Measurements from ENCODE around the gene OR10H4. TPM values are rescaled to one million over a fixed set of nuclear protein-coding genes. Genes with fewer than 3 reads are reported as not detected.

OR10H4 gene
- total and polyA plus RNA-seq, 4 experiments from 2014 or later = not detected

GRCh38 chr19:15937771-15938170 lies 11.0 kb upstream of the OR10H4 start:
- H3K4me3 ChIP-seq (ENCODE audit: low read length in 2 of 2) = no peak overlapping the region
- H3K27me3 ChIP-seq (ENCODE audit: insufficient read depth, low read length) = peaks cover 3% of the 10 kb centered on the region
- Mint-ChIP-seq H3K4me3 (no peak overlapping the region), H3K9me3 (peaks cover 0 to 12% (median 4%) of the 10 kb centered on the region in 8 donors), H3K36me3 (peaks cover 0 to 4% of the 10 kb centered on the region in 2 donors), H3K27me3 (peaks cover 10 to 33% of the 10 kb centered on the region in 2 donors), H3K27ac (no peak overlapping the region), H3K4me1 (peaks cover 0 to 6% (median 0%) of the 10 kb centered on the region in 4 donors)
- H3K9me3 ChIP-seq (ENCODE audit: control insufficient read depth in 1 of 2, low read length in 2 of 2) = no peaks in the 10 kb centered on the region
- no peaks in the 10 kb centered on the region for H3K36me3 ChIP-seq (ENCODE audit: insufficient read depth, low read length)
- ChIA-PET CTCF (ENCODE audit: partially characterized antibody) (no interaction called here), POLR2A (ENCODE audit: partially characterized antibody) (no interaction called here)
- H3K4me1 ChIP-seq (ENCODE audit: insufficient read depth, low read length) = no peaks in the 10 kb centered on the region
- intact Hi-C loops (cut with micrococcal nuclease) = no loop called here
- H3K27ac ChIP-seq (ENCODE audit: low read depth, low read length) = no peak overlapping the region
- DNase-seq = no peak

DNA sequence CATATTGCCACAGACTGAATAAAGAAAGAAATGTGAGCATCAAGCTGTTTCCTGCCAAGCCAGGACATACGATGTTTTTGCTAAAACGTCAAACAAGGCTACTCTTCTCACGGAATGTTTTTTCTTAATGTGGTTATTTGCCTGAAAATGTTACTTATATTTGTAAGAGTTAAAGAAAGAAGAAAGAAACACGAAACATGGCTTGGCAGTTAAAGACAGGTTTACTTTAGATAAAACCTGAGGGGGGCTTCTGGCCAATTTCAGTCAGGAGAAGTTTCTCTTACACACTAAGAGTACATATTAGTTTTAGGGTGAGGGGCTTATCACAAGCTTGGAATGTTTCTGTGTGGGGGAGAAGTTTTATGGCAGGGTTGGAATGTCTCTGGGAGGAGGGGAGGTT lies 4.4 kb upstream of the OR10H4 start:
- peaks cover 0 to 5% of the 10 kb centered on the region in 2 donors for H3K9me3 ChIP-seq (ENCODE audit: control insufficient read depth in 1 of 2, low read length in 2 of 2)
- Mint-ChIP-seq H3K27me3 (peaks cover 30 to 31% of the 10 kb centered on the region in 2 donors), H3K9me3 (peaks cover 6 to 21% (median 15%) of the 10 kb centered on the region in 8 donors), H3K4me3 (no peak overlapping the region), H3K36me3 (peaks cover 5 to 10% of the 10 kb centered on the region in 2 donors), H3K27ac (no peak overlapping the region), H3K4me1 (peaks cover 0 to 2% (median 0%) of the 10 kb centered on the region in 4 donors)
- intact Hi-C loops (cut with micrococcal nuclease) = no loop called here
- ChIA-PET POLR2A (ENCODE audit: partially characterized antibody) (no interaction called here), CTCF (ENCODE audit: partially characterized antibody) (no interaction called here)
- no peak overlapping the region for H3K4me3 ChIP-seq (ENCODE audit: low read length in 2 of 2)
- no peaks in the 10 kb centered on the region for H3K36me3 ChIP-seq (ENCODE audit: insufficient read depth, low read length)
- H3K27me3 ChIP-seq (ENCODE audit: insufficient read depth, low read length) = no peaks in the 10 kb centered on the region
- DNase-seq = no peak
- no peaks in the 10 kb centered on the region for H3K4me1 ChIP-seq (ENCODE audit: insufficient read depth, low read length)
- H3K27ac ChIP-seq (ENCODE audit: low read depth, low read length) = no peak overlapping the region

DNA sequence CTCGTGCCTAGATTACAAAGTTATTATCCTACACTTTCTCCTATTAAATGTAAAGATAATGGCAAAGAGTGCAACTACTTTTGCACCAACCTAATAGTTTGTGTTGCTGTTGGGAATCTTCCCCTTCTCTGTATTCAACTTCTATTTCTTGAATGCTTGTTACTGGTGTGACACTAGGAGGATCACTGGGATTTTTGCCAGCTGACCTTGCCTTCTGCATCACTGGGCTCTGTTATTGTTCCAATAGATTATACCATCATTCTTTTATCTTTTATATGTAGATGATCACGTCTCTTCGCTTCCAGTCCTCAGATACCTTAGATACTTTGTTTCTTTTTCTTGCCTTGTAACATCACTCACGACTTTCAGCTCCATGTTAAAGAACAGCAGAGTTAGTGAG lies 3.5 kb upstream of the OR10H4 start:
- DNase-seq = no peak
- no peaks in the 10 kb centered on the region for H3K36me3 ChIP-seq (ENCODE audit: insufficient read depth, low read length)
- H3K4me3 ChIP-seq (ENCODE audit: low read length in 2 of 2) = no peak overlapping the region
- H3K4me1 Mint-ChIP-seq = no peaks in the 10 kb centered on the region
- H3K27ac Mint-ChIP-seq = no peak overlapping the region
- H3K27me3 ChIP-seq (ENCODE audit: insufficient read depth, low read length) = no peaks in the 10 kb centered on the region
- ChIA-PET CTCF (ENCODE audit: partially characterized antibody) (no interaction called here), POLR2A (ENCODE audit: partially characterized antibody) (no interaction called here)
- peaks cover 28 to 30% of the 10 kb centered on the region in 2 donors for H3K27me3 Mint-ChIP-seq
- H3K4me3 Mint-ChIP-seq = no peak overlapping the region
- peaks cover 7 to 26% (median 20%) of the 10 kb centered on the region in 8 donors for H3K9me3 Mint-ChIP-seq
- no peaks in the 10 kb centered on the region for H3K4me1 ChIP-seq (ENCODE audit: insufficient read depth, low read length)
- H3K36me3 Mint-ChIP-seq = peaks cover 5 to 10% of the 10 kb centered on the region in 2 donors
- peaks cover 0 to 5% of the 10 kb centered on the region in 2 donors for H3K9me3 ChIP-seq (ENCODE audit: control insufficient read depth in 1 of 2, low read length in 2 of 2)
- intact Hi-C loops (cut with micrococcal nuclease) = no loop called here
- no peak overlapping the region for H3K27ac ChIP-seq (ENCODE audit: low read depth, low read length)

- no peak for DNase-seq
- Mint-ChIP-seq H3K27me3 (peaks cover 30 to 51% of the 10 kb centered on the region in 2 donors), H3K36me3 (no peaks in the 10 kb centered on the region), H3K4me1 (no peaks in the 10 kb centered on the region), H3K9me3 (peaks cover 0 to 3% (median 2%) of the 10 kb centered on the region in 8 donors), H3K4me3 (no peak overlapping the region), H3K27ac (no peak overlapping the region)
- ChIA-PET CTCF (ENCODE audit: partially characterized antibody) (no interaction called here), POLR2A (ENCODE audit: partially characterized antibody) (no interaction called here)
- no peaks in the 10 kb centered on the region for H3K36me3 ChIP-seq (ENCODE audit: insufficient read depth, low read length)
- no peak overlapping the region for H3K4me3 ChIP-seq (ENCODE audit: low read length in 2 of 2)
- no peak overlapping the region for H3K27ac ChIP-seq (ENCODE audit: low read depth, low read length)
- peaks cover 9% of the 10 kb centered on the region for H3K27me3 ChIP-seq (ENCODE audit: insufficient read depth, low read length)
- no peaks in the 10 kb centered on the region for H3K4me1 ChIP-seq (ENCODE audit: insufficient read depth, low read length)
- intact Hi-C loops (cut with micrococcal nuclease) = no loop called here
- H3K9me3 ChIP-seq (ENCODE audit: control insufficient read depth in 1 of 2, low read length in 2 of 2) = no peaks in the 10 kb centered on the region
Observed at GRCh38 chr19:15954820-15955219, 6.0 kb downstream of the OR10H4 start.

DNA sequence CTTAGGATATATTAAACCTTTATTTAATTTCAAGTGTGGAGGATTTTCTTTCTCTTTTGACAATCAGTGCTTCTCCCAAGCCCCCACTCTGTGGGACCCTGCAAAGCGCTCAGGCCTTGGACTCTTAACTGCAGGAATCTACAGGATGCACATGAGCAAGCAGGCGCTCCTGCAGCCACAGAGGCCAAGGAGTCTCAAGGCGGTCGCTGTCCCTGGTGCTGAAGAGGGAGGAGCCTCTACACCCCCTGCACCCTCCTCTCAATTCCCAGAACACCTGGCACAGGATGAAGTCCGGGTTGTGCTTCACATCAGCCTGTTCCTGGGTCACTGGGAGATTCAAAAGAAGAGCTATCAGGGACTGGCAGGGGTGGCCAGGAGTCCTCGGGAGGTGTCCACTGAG lies 13.5 kb downstream of the OR10H4 start:
- Histone ChIP-seq H3K36me3 (ENCODE audit: insufficient read depth, low read length) (no peaks in the 10 kb centered on the region), H3K4me1 (ENCODE audit: insufficient read depth, low read length) (no peaks in the 10 kb centered on the region), H3K9me3 (ENCODE audit: control insufficient read depth in 1 of 2, low read length in 2 of 2) (no peaks in the 10 kb centered on the region), H3K4me3 (ENCODE audit: low read length in 2 of 2) (no peak overlapping the region), H3K27ac (ENCODE audit: low read depth, low read length) (no peak overlapping the region), H3K27me3 (ENCODE audit: insufficient read depth, low read length) (no peaks in the 10 kb centered on the region)
- Mint-ChIP-seq H3K27me3 (peaks cover 20 to 36% of the 10 kb centered on the region in 2 donors), H3K9me3 (peaks cover 0 to 5% (median 0%) of the 10 kb centered on the region in 8 donors), H3K27ac (no peak overlapping the region), H3K4me1 (no peaks in the 10 kb centered on the region), H3K36me3 (no peaks in the 10 kb centered on the region), H3K4me3 (no peak overlapping the region)
- POLR2A ChIA-PET (ENCODE audit: partially characterized antibody) = no interaction called here
- CTCF ChIA-PET (ENCODE audit: partially characterized antibody) = no interaction called here
- intact Hi-C loops (cut with micrococcal nuclease) = no loop called here
- DNase-seq = no peak

DNA sequence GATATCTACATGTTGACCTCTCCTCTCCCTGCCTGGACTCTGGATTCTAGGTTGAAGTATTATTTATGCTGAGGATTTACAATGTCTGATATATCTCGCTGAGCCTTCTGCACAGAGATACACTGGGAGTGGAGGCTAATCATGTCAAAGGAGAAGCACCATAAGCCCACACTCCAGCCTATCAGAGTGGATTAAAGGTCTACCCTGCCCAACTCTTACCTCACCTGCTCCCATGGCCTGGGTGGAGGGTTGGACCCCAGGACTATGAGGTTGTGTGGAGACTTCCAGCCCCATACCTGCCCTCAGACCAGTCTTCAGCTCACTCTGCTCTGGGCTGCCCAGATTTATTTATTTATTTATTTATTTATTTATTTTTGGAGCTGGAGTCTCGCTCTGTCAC lies 15.4 kb downstream of the OR10H4 start:
- Mint-ChIP-seq H3K27ac (no peak overlapping the region), H3K27me3 (peaks cover 14 to 29% of the 10 kb centered on the region in 2 donors), H3K9me3 (peaks cover 0 to 5% (median 0%) of the 10 kb centered on the region in 8 donors), H3K4me1 (no peaks in the 10 kb centered on the region), H3K4me3 (no peak overlapping the region), H3K36me3 (no peaks in the 10 kb centered on the region)
- DNase-seq = no peak
- no peaks in the 10 kb centered on the region for H3K4me1 ChIP-seq (ENCODE audit: insufficient read depth, low read length)
- no peak overlapping the region for H3K27ac ChIP-seq (ENCODE audit: low read depth, low read length)
- ChIA-PET POLR2A (ENCODE audit: partially characterized antibody) (no interaction called here), CTCF (ENCODE audit: partially characterized antibody) (no interaction called here)
- intact Hi-C loops (cut with micrococcal nuclease) = no loop called here
- no peaks in the 10 kb centered on the region for H3K9me3 ChIP-seq (ENCODE audit: control insufficient read depth in 1 of 2, low read length in 2 of 2)
- no peak overlapping the region for H3K4me3 ChIP-seq (ENCODE audit: low read length in 2 of 2)
- no peaks in the 10 kb centered on the region for H3K27me3 ChIP-seq (ENCODE audit: insufficient read depth, low read length)
- no peaks in the 10 kb centered on the region for H3K36me3 ChIP-seq (ENCODE audit: insufficient read depth, low read length)

- ChIA-PET POLR2A (ENCODE audit: partially characterized antibody) (no interaction called here), CTCF (ENCODE audit: partially characterized antibody) (no interaction called here)
Observed at GRCh38 chr19:15971224-15971780, 22.5 kb downstream of the OR10H4 start.

More at GRCh38 chr19:15971224-15971780, 22.5 kb downstream of the OR10H4 start:
- peak in 1 of 5 donors; percentile 4 for DNase-seq
- H3K27me3 ChIP-seq (ENCODE audit: insufficient read depth, low read length) = no peaks in the 10 kb centered on the region
- H3K9me3 Mint-ChIP-seq = peaks cover 0 to 11% (median 1%) of the 10 kb centered on the region in 8 donors
- no peak overlapping the region for H3K27ac ChIP-seq (ENCODE audit: low read depth, low read length)
- H3K36me3 Mint-ChIP-seq = no peaks in the 10 kb centered on the region
- peaks cover 26 to 28% of the 10 kb centered on the region in 2 donors for H3K27me3 Mint-ChIP-seq
- no peak overlapping the region for H3K27ac Mint-ChIP-seq
- H3K4me3 ChIP-seq (ENCODE audit: low read length in 2 of 2) = no peak overlapping the region
- intact Hi-C loops (cut with micrococcal nuclease) = no loop called here
- no peaks in the 10 kb centered on the region for H3K4me1 ChIP-seq (ENCODE audit: insufficient read depth, low read length)
- no peak overlapping the region for H3K4me3 Mint-ChIP-seq
- no peaks in the 10 kb centered on the region for H3K4me1 Mint-ChIP-seq
- H3K9me3 ChIP-seq (ENCODE audit: control insufficient read depth in 1 of 2, low read length in 2 of 2) = no peaks in the 10 kb centered on the region
- H3K36me3 ChIP-seq (ENCODE audit: insufficient read depth, low read length) = no peaks in the 10 kb centered on the region

All from CD4-positive, alpha-beta memory T cell (primary cell).